Tibial nerve (tissue), 4 donors: ENCODE results near the gene PPM1M. TPM values are rescaled to one million over a fixed set of nuclear protein-coding genes. Genes with fewer than 3 reads are reported as not detected.

Experiments used
- DNase-seq, 2 donors: peaks; one replicate each; pipeline ENCODE4 v3.0.0-alpha.2; 2019; ENCODE audit warnings: low spot score in 2 of 2
- H3K27ac ChIP-seq, 4 donors: fragments of 200-600 bp; sonication (generic) in 3 of 4; one replicate each; pipeline ENCODE4 v1.5.1; 2017 to 2019; ENCODE audit warnings: mild to moderate bottlenecking in 1 of 4
- H3K27me3 ChIP-seq, 2 donors: fragments of 200-600 bp; sonication (generic) in 1 of 2; one replicate each; pipeline versions ENCODE4 v1.5.1 to v1.6.0; 2017 to 2019
- H3K36me3 ChIP-seq, 3 donors: fragments of 200-600 bp; sonication (generic); one replicate each; pipeline ENCODE4 v1.5.1; 2018 to 2019
- H3K4me1 ChIP-seq, 4 donors: fragments of 200-600 bp; sonication (generic) in 3 of 4; one replicate each; pipeline ENCODE4 v1.5.1; 2017 to 2019
- H3K4me3 ChIP-seq, 4 donors: fragments of 200-600 bp; sonication (generic) in 3 of 4; one replicate each; pipeline ENCODE4 v1.5.1; 2017 to 2019; ENCODE audit warnings: mild to moderate bottlenecking in 1 of 4, moderate library complexity in 1 of 4
- H3K9me3 ChIP-seq, 4 donors: fragments of 200-600 bp; sonication (generic) in 3 of 4; one replicate each; pipeline ENCODE4 v1.5.1; 2017 to 2019
- CTCF ChIP-seq, 5 experiments: fragments of 200-600 bp in 3 of 5; fragments of 450-650 bp in 2 of 5; sonication (generic) in 3 of 5; IDR thresholded peaks; one replicate each; pipeline ENCODE4 v1.5.1; 2016 to 2019; ENCODE audit warnings: antibody characterized with exemption in 5 of 5, mild to moderate bottlenecking in 3 of 5, moderate library complexity in 2 of 5
- EP300 ChIP-seq, 2 donors: sonication (generic); formaldehyde crosslinking; IDR thresholded peaks; one replicate each; pipeline ENCODE4 v1.6.1; 2017; ENCODE audit warnings: antibody characterized with exemption in 2 of 2, mild to moderate bottlenecking in 1 of 2
- POLR2A ChIP-seq, 2 donors: fragments of 450-650 bp; IDR thresholded peaks; one replicate each; pipeline ENCODE4 v1.6.1; 2017; ENCODE audit warnings: antibody characterized with exemption in 2 of 2, mild to moderate bottlenecking in 2 of 2, moderate library complexity in 2 of 2
- WGBS, 2 donors: methylation state at CpG; one replicate each; pipeline ENCODE4 v1.1.5; 2018; 5-methylcytosine and 5-hydroxymethylcytosine counted together
- total RNA-seq, 4 donors: library from RNA; depleted of rRNA; stranded (reverse); fragments of >200 nt; gene quantifications; one replicate each; pipeline ENCODE4 v1.1.0, GENCODE V29; 2016

PPM1M gene
- total RNA-seq, 4 donors from 2014 or later, result 25.8 to 35.1 (median 27.8) TPM

- 71 to 73% methylated on average over 8 to 9 of the region's 9 CpGs for WGBS, 2 donors
- no peak for TF ChIP-seq CTCF (IDR thresholded peaks at IDR 0.05)
- TF ChIP-seq EP300 (IDR thresholded peaks at IDR 0.05), result peak in 1 of 2 donors; percentile 20
- no peak for DNase-seq
- Histone ChIP-seq H3K9me3 (no peaks in the 10 kb centered on the region), H3K27ac (peak overlapping the region in 2 of 4 donors; percentile 87 to 89), H3K27me3 (no peaks in the 10 kb centered on the region), H3K4me1 (peaks cover 0 to 52% (median 22%) of the 10 kb centered on the region in 4 donors), H3K4me3 (no peak overlapping the region), H3K36me3 (peaks cover 0 to 16% (median 0%) of the 10 kb centered on the region in 3 donors)
Measured at GRCh38 chr3:52243791-52244628, 1.5 kb upstream of the PPM1M start.

GRCh38 chr3:52246264-52246620, 683 bp downstream of the PPM1M start:
- H3K9me3 ChIP-seq, result no peaks in the 10 kb centered on the region
- WGBS, 2 donors, result 14 to 29% methylated on average over 8 of the region's 8 CpGs
- H3K36me3 ChIP-seq, result peaks cover 0 to 39% (median 0%) of the 10 kb centered on the region in 3 donors
- peak overlapping the region; percentile 52 to 75 (median 63) for H3K4me3 ChIP-seq
- peaks cover 0 to 33% (median 10%) of the 10 kb centered on the region in 4 donors for H3K4me1 ChIP-seq
- TF ChIP-seq CTCF (IDR thresholded peaks at IDR 0.05) (no peak), EP300 (IDR thresholded peaks at IDR 0.05) (no peak), POLR2A (IDR thresholded peaks at IDR 0.05) (no peak)
- H3K27ac ChIP-seq, result peak overlapping the region; percentile 74 to 95 (median 88)
- no peaks in the 10 kb centered on the region for H3K27me3 ChIP-seq
- no peak for DNase-seq

GRCh38 chr3:52246728-52247408, 1.3 kb downstream of the PPM1M start:
- WGBS, 2 donors, result 70 to 78% methylated on average over 13 to 14 of the region's 14 CpGs

GRCh38 chr3:52247409-52248164, 2.0 kb downstream of the PPM1M start:
- H3K4me1 ChIP-seq, result peaks cover 0 to 32% (median 10%) of the 10 kb centered on the region in 4 donors
- peak overlapping the region in 2 of 4 donors; percentile 89 to 95 for H3K27ac ChIP-seq
- TF ChIP-seq CTCF (IDR thresholded peaks at IDR 0.05), result no peak
- no peak for TF ChIP-seq POLR2A (IDR thresholded peaks at IDR 0.05)
- TF ChIP-seq EP300 (IDR thresholded peaks at IDR 0.05), result no peak
- DNase-seq, result no peak
- no peaks in the 10 kb centered on the region for H3K9me3 ChIP-seq
- H3K4me3 ChIP-seq, result peak overlapping the region in 1 of 4 donors; percentile 64
- H3K36me3 ChIP-seq, result peaks cover 0 to 52% (median 3%) of the 10 kb centered on the region in 3 donors
- WGBS, 2 donors, result 88 to 94% methylated on average over 7 of the region's 7 CpGs
- no peaks in the 10 kb centered on the region for H3K27me3 ChIP-seq

More at GRCh38 chr3:52246728-52247408, 1.3 kb downstream of the PPM1M start:
- no peak for DNase-seq
- H3K36me3 ChIP-seq, result peaks cover 0 to 45% (median under 1%) of the 10 kb centered on the region in 3 donors
- no peaks in the 10 kb centered on the region for H3K9me3 ChIP-seq
- H3K27ac ChIP-seq, result peak overlapping the region in 3 of 4 donors; percentile 87 to 95 (median 89)
- TF ChIP-seq EP300 (IDR thresholded peaks at IDR 0.05) (no peak), CTCF (IDR thresholded peaks at IDR 0.05) (no peak), POLR2A (IDR thresholded peaks at IDR 0.05) (no peak)
- H3K27me3 ChIP-seq, result no peaks in the 10 kb centered on the region
- peaks cover 0 to 32% (median 10%) of the 10 kb centered on the region in 4 donors for H3K4me1 ChIP-seq
- peak overlapping the region in 2 of 4 donors; percentile 64 to 75 for H3K4me3 ChIP-seq
